OCI-M2 (cell line): ENCODE results near the gene CLSTN1.

Experiments
- DNase-seq: peaks from one replicate; lab custom pipeline; 2025; ENCODE audit not compliant: unreplicated experiment; lab: John Stamatoyannopoulos, UW

Gene CLSTN1

DNA sequence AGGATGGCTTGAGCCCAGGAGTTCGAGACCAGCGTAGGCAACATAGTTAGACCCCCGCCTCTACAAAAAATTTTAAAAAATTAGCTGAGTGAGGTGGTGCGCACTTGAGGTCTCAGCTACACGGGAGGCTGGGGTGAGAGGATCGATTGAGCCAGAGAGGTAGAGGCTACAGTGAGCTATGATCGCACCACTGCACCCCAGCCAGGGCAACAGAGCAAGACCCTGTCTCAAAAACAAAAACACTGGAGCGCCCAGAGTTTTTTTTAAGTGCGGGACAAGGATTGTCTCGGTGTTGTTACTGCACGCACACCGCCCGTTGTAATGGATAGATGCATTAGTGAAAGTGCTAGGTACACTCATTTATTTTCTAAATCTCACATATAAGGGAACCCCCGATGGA lies 135.2 kb downstream of the CLSTN1 start:
- no peak for DNase-seq

DNA sequence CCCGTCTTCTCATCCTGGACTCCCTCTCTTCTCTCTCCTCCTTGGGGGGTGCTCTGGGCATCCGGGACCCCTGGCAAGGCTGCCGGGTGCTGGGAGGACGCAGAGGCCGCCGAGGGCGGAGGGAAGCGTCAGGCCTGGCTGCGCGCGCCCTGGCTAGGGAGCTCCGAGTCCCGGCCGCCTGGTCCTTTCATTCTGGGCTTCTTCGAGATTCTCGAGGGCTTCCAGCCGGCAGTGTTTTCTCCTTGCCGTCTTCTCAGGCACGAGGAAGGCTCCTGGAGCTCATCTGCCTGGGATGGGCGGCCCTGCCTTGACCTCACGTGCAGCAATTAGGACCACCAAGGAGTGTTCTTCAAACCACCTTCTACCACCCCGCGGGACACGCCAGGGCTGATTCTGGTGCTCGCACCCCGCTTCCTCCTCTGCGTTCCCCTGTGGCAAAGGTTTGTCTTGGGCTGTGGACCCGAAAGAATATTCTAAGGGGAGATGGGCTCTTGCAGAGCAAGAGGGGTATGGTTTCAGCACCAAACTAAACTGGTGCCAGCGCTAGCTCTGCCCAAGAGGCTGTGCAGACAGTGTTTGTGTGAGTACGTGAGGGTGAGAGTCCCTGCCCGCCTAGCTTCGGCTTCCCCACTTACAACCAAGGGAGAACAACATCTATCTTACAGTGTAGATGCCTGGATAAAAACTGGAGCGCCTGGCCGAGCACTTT lies 135.7 kb downstream of the CLSTN1 start:
- no peak for DNase-seq

DNA sequence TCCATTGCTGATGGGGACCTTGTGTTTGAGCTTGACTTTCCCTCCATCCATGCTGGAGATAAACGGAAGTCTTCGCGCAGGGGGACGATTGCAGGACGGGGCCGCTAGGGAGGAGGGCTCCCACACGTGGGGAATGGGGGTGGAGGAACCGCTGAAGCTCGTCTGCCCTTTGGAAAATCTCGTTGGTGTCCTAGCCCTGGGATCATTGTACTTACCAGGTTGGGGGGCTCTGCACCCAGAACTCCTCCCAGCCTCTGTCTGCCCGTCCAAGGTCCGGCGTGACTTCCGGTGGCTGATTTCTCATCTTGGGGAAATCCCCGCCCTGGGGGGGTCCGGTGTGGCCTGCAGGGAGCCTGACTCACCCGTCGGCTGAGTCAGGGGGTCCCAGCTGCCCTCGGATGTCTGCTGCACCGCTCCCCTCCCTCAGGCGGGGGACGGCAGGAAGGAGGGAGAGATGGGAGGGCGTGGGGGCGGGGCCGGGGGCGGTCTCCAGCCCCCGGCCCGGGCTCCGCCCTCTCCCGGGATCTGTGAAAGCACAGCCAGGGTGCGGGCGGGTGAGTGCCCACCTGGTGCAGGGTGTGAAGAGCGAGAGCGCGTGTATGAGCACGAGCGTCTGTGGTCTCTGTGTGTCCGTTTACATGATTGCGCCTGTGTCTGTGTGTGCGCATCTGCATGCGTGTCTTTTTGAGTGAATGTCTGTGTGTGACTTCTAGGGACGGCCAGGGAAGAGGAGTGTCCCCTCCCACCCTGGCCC lies 136.5 kb downstream of the CLSTN1 start:
- no peak for DNase-seq

DNA sequence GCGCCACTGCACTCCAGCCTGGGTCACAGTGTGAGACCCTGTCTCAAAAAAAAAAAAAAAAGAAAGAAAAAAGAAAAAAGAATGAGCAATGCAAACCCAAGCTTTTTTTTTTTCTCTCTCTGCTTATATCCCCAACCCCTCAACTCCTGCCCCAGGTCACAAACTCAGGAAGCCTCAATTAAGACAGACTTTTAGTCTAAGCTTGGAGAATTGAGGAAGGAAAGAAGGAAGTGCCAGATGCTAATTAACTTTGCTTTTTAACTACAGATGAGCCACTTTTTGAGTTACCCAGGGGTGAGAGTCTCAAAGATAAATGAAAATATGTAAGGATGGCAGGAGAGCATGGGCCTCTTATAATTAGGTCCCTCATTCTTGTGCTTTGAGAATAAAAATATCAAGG lies 139.0 kb downstream of the CLSTN1 start:
- DNase-seq = no peak

GRCh38 chr1:9680828-9681227 lies 142.9 kb downstream of the CLSTN1 start:
- DNase-seq = no peak

GRCh38 chr1:9680091-9680490 lies 143.7 kb downstream of the CLSTN1 start:
- no peak for DNase-seq
